ENCODE data around the gene DNAJB6. TPM values are rescaled to one million over a fixed set of nuclear protein-coding genes. Genes with fewer than 3 reads are reported as not detected.

DNAJB6 gene
- total RNA-seq, 1 experiment from 2014 or later, result 124 TPM

DNA sequence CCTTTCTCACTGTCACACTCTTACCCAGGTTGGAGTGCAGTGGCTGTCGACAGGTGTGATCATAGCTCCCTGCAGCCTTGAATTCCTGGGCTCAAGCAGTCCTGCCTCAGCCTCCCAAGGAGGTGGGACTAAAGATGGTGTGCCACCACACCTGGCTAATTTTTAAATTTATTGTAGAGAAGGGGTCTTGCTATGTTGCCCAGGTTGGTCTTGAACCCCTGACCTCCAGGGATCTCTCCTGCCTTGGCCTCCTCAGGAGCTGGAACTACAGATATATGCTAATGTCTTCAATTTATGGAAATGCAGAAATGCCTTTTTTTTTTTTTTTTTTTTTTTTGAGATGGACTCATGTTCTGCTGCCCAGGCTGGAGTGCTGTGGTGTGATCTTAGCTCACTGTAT lies 42.7 kb downstream of the DNAJB6 start:
- POLR2A ChIA-PET, result interaction anchor here (0.7 to 1.6 kb wide), 4 partner anchors 8 to 26 kb away, joined by 3 to 4 read pairs (median 4); no protein-coding TSS in a partner anchor
- Mint-ChIP-seq H3K4me3 (ENCODE audit: unreplicated experiment) (no peak overlapping the region), H3K4me1 (ENCODE audit: insufficient read depth, unreplicated experiment) (no peaks in the 10 kb centered on the region), H3K27me3 (ENCODE audit: insufficient read depth, unreplicated experiment) (no peaks in the 10 kb centered on the region), H3K9me3 (ENCODE audit: unreplicated experiment) (no peaks in the 10 kb centered on the region), H3K27ac (ENCODE audit: low read depth, unreplicated experiment) (no peak overlapping the region), H3K36me3 (ENCODE audit: insufficient read depth, unreplicated experiment) (peaks cover 67% of the 10 kb centered on the region)
- intact Hi-C loops (cut with micrococcal nuclease), result no loop called here
- TF ChIP-seq CTCF (IDR thresholded peaks at IDR 0.05; ENCODE audit: unreplicated experiment), result no peak
- no peak for DNase-seq (ENCODE audit: unreplicated experiment)
- no TSS peak for BruUV-seq (replicated peaks)
- CTCF ChIA-PET, result interaction anchor here (0.6 to 1.9 kb wide), 5 partner anchors 8 to 521 kb away, joined by 3 to 17 read pairs (median 3); no protein-coding TSS in a partner anchor

- H3K4me1 Mint-ChIP-seq (ENCODE audit: insufficient read depth, unreplicated experiment), result no peaks in the 10 kb centered on the region
- peaks cover 73% of the 10 kb centered on the region for H3K36me3 Mint-ChIP-seq (ENCODE audit: insufficient read depth, unreplicated experiment)
- BruUV-seq (replicated peaks), result no TSS peak
- no peak overlapping the region for H3K4me3 Mint-ChIP-seq (ENCODE audit: unreplicated experiment)
- no peak overlapping the region for H3K27ac Mint-ChIP-seq (ENCODE audit: low read depth, unreplicated experiment)
- no peaks in the 10 kb centered on the region for H3K27me3 Mint-ChIP-seq (ENCODE audit: insufficient read depth, unreplicated experiment)
- TF ChIP-seq CTCF (IDR thresholded peaks at IDR 0.05; ENCODE audit: unreplicated experiment), result no peak
- ChIA-PET CTCF (interaction anchor here (1.4 kb wide), 1 partner anchor 15 kb away, joined by 3 read pairs; no protein-coding TSS in a partner anchor), POLR2A (interaction anchor here (0.6 kb wide), 1 partner anchor 42 kb away, joined by 3 read pairs; no protein-coding TSS in a partner anchor)
- no peak for DNase-seq (ENCODE audit: unreplicated experiment)
- intact Hi-C loops (cut with micrococcal nuclease), result no loop called here
- no peaks in the 10 kb centered on the region for H3K9me3 Mint-ChIP-seq (ENCODE audit: unreplicated experiment)
Measured at GRCh38 chr7:157380416-157380815, 43.6 kb downstream of the DNAJB6 start.

GRCh38 chr7:157383868-157384267 lies 47.1 kb downstream of the DNAJB6 start:
- intact Hi-C loops (cut with micrococcal nuclease), result no loop called here
- Mint-ChIP-seq H3K27me3 (ENCODE audit: insufficient read depth, unreplicated experiment) (no peaks in the 10 kb centered on the region), H3K36me3 (ENCODE audit: insufficient read depth, unreplicated experiment) (peaks cover 82% of the 10 kb centered on the region), H3K4me1 (ENCODE audit: insufficient read depth, unreplicated experiment) (peaks cover 8% of the 10 kb centered on the region), H3K4me3 (ENCODE audit: unreplicated experiment) (no peak overlapping the region), H3K27ac (ENCODE audit: low read depth, unreplicated experiment) (no peak overlapping the region), H3K9me3 (ENCODE audit: unreplicated experiment) (no peaks in the 10 kb centered on the region)
- ChIA-PET CTCF (interaction anchor here (0.5 to 0.9 kb wide), 2 partner anchors 11 to 135 kb away, joined by 3 to 4 read pairs; no protein-coding TSS in a partner anchor), POLR2A (no interaction called here)
- DNase-seq (ENCODE audit: unreplicated experiment), result no peak
- TF ChIP-seq CTCF (IDR thresholded peaks at IDR 0.05; ENCODE audit: unreplicated experiment), result no peak
- no TSS peak for BruUV-seq (replicated peaks)

GRCh38 chr7:157384301-157384700 lies 47.5 kb downstream of the DNAJB6 start:
- Mint-ChIP-seq H3K27ac (ENCODE audit: low read depth, unreplicated experiment) (no peak overlapping the region), H3K9me3 (ENCODE audit: unreplicated experiment) (no peaks in the 10 kb centered on the region), H3K27me3 (ENCODE audit: insufficient read depth, unreplicated experiment) (no peaks in the 10 kb centered on the region), H3K4me3 (ENCODE audit: unreplicated experiment) (no peak overlapping the region), H3K4me1 (ENCODE audit: insufficient read depth, unreplicated experiment) (peaks cover 8% of the 10 kb centered on the region), H3K36me3 (ENCODE audit: insufficient read depth, unreplicated experiment) (peaks cover 85% of the 10 kb centered on the region)
- no TSS peak for BruUV-seq (replicated peaks)
- DNase-seq (ENCODE audit: unreplicated experiment), result no peak
- no peak for TF ChIP-seq CTCF (IDR thresholded peaks at IDR 0.05; ENCODE audit: unreplicated experiment)
- POLR2A ChIA-PET, result no interaction called here
- intact Hi-C loops (cut with micrococcal nuclease), result no loop called here
- CTCF ChIA-PET, result interaction anchor here (0.5 to 0.9 kb wide), 2 partner anchors 10 to 135 kb away, joined by 3 to 4 read pairs; no protein-coding TSS in a partner anchor

Measured in MCF 10A (cell line).